Measurements from ENCODE around the gene DTL.

The DTL gene

GRCh38 chr1:212139526-212140135 is 104.1 kb downstream of the DTL start:
- no peak overlapping the region for H3K27ac ChIP-seq (ENCODE audit: low read depth, low read length)
- no peak for TF ChIP-seq CTCF (IDR thresholded peaks at IDR 0.05; ENCODE audit: insufficient read depth, low read length, poor library complexity, severe bottlenecking)
- TF ChIP-seq EZH2phosphoT487 (conservative IDR thresholded peaks at IDR 0.05; ENCODE audit: low read length): no peak
- H3K9ac ChIP-seq (ENCODE audit: low read length): no peak overlapping the region
- H3K9me2 ChIP-seq (replicated peaks; ENCODE audit: insufficient read depth, low read length): no peaks in the 10 kb centered on the region
- no peaks in the 10 kb centered on the region for H4K20me1 ChIP-seq (ENCODE audit: low read depth, low read length)
- H3K36me3 ChIP-seq (ENCODE audit: low read length): no peaks in the 10 kb centered on the region
- no peaks in the 10 kb centered on the region for H3F3A ChIP-seq (ENCODE audit: insufficient read depth)
- no peaks in the 10 kb centered on the region for H3K9me3 ChIP-seq (ENCODE audit: insufficient read depth, low read length)
- no peaks in the 10 kb centered on the region for H3K79me2 ChIP-seq (ENCODE audit: insufficient read depth, low read length)
- H3K4me2 ChIP-seq (ENCODE audit: low read depth, low read length, poor library complexity, severe bottlenecking): no peak overlapping the region
- H3K4me3 ChIP-seq (ENCODE audit: insufficient read depth, low read length, poor library complexity, severe bottlenecking): no peak overlapping the region
- no peaks in the 10 kb centered on the region for H3K27me3 ChIP-seq (ENCODE audit: low read length)
- H2AFZ ChIP-seq (ENCODE audit: low read depth, low read length, severe bottlenecking): no peak overlapping the region

GRCh38 chr1:212141404-212141803 is 105.9 kb downstream of the DTL start:
- Histone ChIP-seq H3K4me3 (ENCODE audit: insufficient read depth, low read length, poor library complexity, severe bottlenecking) (no peak overlapping the region), H3K27ac (ENCODE audit: low read depth, low read length) (no peak overlapping the region), H3K79me2 (ENCODE audit: insufficient read depth, low read length) (no peaks in the 10 kb centered on the region), H3K4me2 (ENCODE audit: low read depth, low read length, poor library complexity, severe bottlenecking) (no peak overlapping the region), H3K9ac (ENCODE audit: low read length) (no peak overlapping the region), H3K9me3 (ENCODE audit: insufficient read depth, low read length) (no peaks in the 10 kb centered on the region), H3K9me2 (replicated peaks; ENCODE audit: insufficient read depth, low read length) (no peaks in the 10 kb centered on the region), H2AFZ (ENCODE audit: low read depth, low read length, severe bottlenecking) (no peak overlapping the region), H3F3A (ENCODE audit: insufficient read depth) (no peaks in the 10 kb centered on the region), H3K27me3 (ENCODE audit: low read length) (no peaks in the 10 kb centered on the region), H4K20me1 (ENCODE audit: low read depth, low read length) (no peaks in the 10 kb centered on the region), H3K36me3 (ENCODE audit: low read length) (no peaks in the 10 kb centered on the region)
- TF ChIP-seq EZH2phosphoT487 (conservative IDR thresholded peaks at IDR 0.05; ENCODE audit: low read length) (no peak), CTCF (IDR thresholded peaks at IDR 0.05; ENCODE audit: insufficient read depth, low read length, poor library complexity, severe bottlenecking) (no peak)

- Histone ChIP-seq H3K9ac (ENCODE audit: low read length) (no peak overlapping the region), H3K9me3 (ENCODE audit: insufficient read depth, low read length) (no peaks in the 10 kb centered on the region), H3K27ac (ENCODE audit: low read depth, low read length) (no peak overlapping the region), H3F3A (ENCODE audit: insufficient read depth) (no peaks in the 10 kb centered on the region), H3K27me3 (ENCODE audit: low read length) (no peaks in the 10 kb centered on the region), H3K4me2 (ENCODE audit: low read depth, low read length, poor library complexity, severe bottlenecking) (no peak overlapping the region), H3K4me3 (ENCODE audit: insufficient read depth, low read length, poor library complexity, severe bottlenecking) (no peak overlapping the region), H3K36me3 (ENCODE audit: low read length) (no peaks in the 10 kb centered on the region), H2AFZ (ENCODE audit: low read depth, low read length, severe bottlenecking) (no peak overlapping the region), H4K20me1 (ENCODE audit: low read depth, low read length) (no peaks in the 10 kb centered on the region), H3K9me2 (replicated peaks; ENCODE audit: insufficient read depth, low read length) (no peaks in the 10 kb centered on the region), H3K79me2 (ENCODE audit: insufficient read depth, low read length) (no peaks in the 10 kb centered on the region)
- no peak for TF ChIP-seq CTCF (IDR thresholded peaks at IDR 0.05; ENCODE audit: insufficient read depth, low read length, poor library complexity, severe bottlenecking)
- no peak for TF ChIP-seq EZH2phosphoT487 (conservative IDR thresholded peaks at IDR 0.05; ENCODE audit: low read length)
Measured at GRCh38 chr1:212142883-212143530, 107.5 kb downstream of the DTL start.

Data from SU-DHL-6 (cell line).